HepG2 (cell line): Measurements from ENCODE around the gene ANAPC5. TPM values are rescaled to one million over a fixed set of nuclear protein-coding genes. Genes with fewer than 3 reads are reported as not detected.

ENCODE experiments used
- AHDC1 ChIP-seq: sonication (generic); formaldehyde crosslinking; IDR thresholded peaks from 2 replicates; pipeline ENCODE4 v1.5.1; 2020; ENCODE audit warnings: mild to moderate bottlenecking, missing genetic modification reagents, borderline replicate concordance
- AKNA ChIP-seq: sonication (generic); formaldehyde crosslinking; IDR thresholded peaks from 2 replicates; pipeline ENCODE4 v1.4.0; 2020; ENCODE audit warnings: missing genetic modification reagents, borderline replicate concordance
- ARID2 ChIP-seq: sonication (generic); formaldehyde crosslinking; IDR thresholded peaks from 2 replicates; pipeline ENCODE4 v1.8.1; 2022; ENCODE audit warnings: mild to moderate bottlenecking, missing genetic modification reagents, borderline replicate concordance
- ARNTL ChIP-seq: sonication (generic); formaldehyde crosslinking; IDR thresholded peaks from 2 replicates; pipeline ENCODE4 v1.4.0; 2020; ENCODE audit warnings: mild to moderate bottlenecking, missing genetic modification reagents
- GFI1 ChIP-seq: sonication (generic); formaldehyde crosslinking; IDR thresholded peaks from 2 replicates; pipeline ENCODE4 v1.5.0; 2020; ENCODE audit warnings: missing genetic modification reagents, mild to moderate bottlenecking, borderline replicate concordance
- HOMEZ ChIP-seq: IDR thresholded peaks from 2 replicates; pipeline ENCODE4 v1.6.1; 2016; ENCODE audit warnings: low read depth
- MTA3 ChIP-seq: sonication (generic); formaldehyde crosslinking; IDR thresholded peaks from 2 replicates; pipeline ENCODE4 v1.4.0; 2020; ENCODE audit warnings: missing genetic modification reagents
- NRL ChIP-seq: sonication (generic); formaldehyde crosslinking; IDR thresholded peaks from 2 replicates; pipeline ENCODE4 v1.5.0; 2020; ENCODE audit warnings: missing genetic modification reagents, mild to moderate bottlenecking, moderate library complexity, borderline replicate concordance
- SNRNP70 ChIP-seq: fragments of 200-400 bp; formaldehyde crosslinking; IDR thresholded peaks from 2 replicates; pipeline ENCODE4 v1.6.1; 2017; ENCODE audit warnings: mild to moderate bottlenecking, low read depth, low read length, moderate library complexity
- TBP ChIP-seq: sonication (generic); formaldehyde crosslinking; IDR thresholded peaks from 2 replicates; pipeline ENCODE4 v1.5.0; 2020; ENCODE audit warnings: missing genetic modification reagents
- ZBTB2 ChIP-seq: sonication (generic); formaldehyde crosslinking; IDR thresholded peaks from 2 replicates; pipeline ENCODE4 v1.8.0; 2022; ENCODE audit warnings: low read depth, missing genetic modification reagents
- ZFYVE20 ChIP-seq: sonication (generic); formaldehyde crosslinking; IDR thresholded peaks from 2 replicates; pipeline ENCODE4 v1.8.0; 2023; ENCODE audit warnings: low read depth, mild to moderate bottlenecking, moderate library complexity, missing genetic modification reagents, borderline replicate concordance
- ZNF205 ChIP-seq: IDR thresholded peaks from 2 replicates; pipeline ENCODE4 v1.6.1; 2018; ENCODE audit warnings: missing biosample characterization, missing genetic modification reagents
- ZNF317 ChIP-seq: sonication (generic); formaldehyde crosslinking; IDR thresholded peaks from 2 replicates; pipeline ENCODE4 v1.5.0; 2020; ENCODE audit warnings: mild to moderate bottlenecking, missing genetic modification reagents
- polyA plus RNA-seq, 8 experiments: library from polyadenylated mRNA; depleted of rRNA in 3 of 8; stranded (reverse) in 7 of 8; unstranded in 1 of 8; fragments of >200 nt; fragmentation: Illumina TruSeq in 4 of 8; extraction: Trizol in 4 of 8; gene quantifications; 2 replicates each; pipeline versions ENCODE4 v1.2.1 to v1.2.3, GENCODE V29; 2011 to 2016; ENCODE audit warnings: low read depth in 4 of 8, missing spikeins in 1 of 8, mixed read lengths in 1 of 8; ENCODE audit not compliant: insufficient read depth in 1 of 8
- total RNA-seq, 5 experiments: library from RNA; depleted of rRNA; stranded (reverse); fragments of >200 nt; fragmentation: Illumina TruSeq; extraction: Trizol; gene quantifications; 2 replicates each; pipeline ENCODE4 v1.2.3, GENCODE V29; 2016; ENCODE audit warnings: low read depth in 1 of 5

Gene ANAPC5
- total and polyA plus RNA-seq, 2 of the 13 experiments (the other 11 are each of a cell fraction or from before 2014, with no cell fraction given), result 146 to 161 TPM

- TF ChIP-seq AKNA (no peak), SNRNP70 (no peak), HOMEZ (peak; percentile 78; the same call in 1 of the 2 replicates), ARID2 (CRISPR knock-in tag) (no peak), ZFYVE20 (CRISPR knock-in tag) (0 out of 2 replicates have a peak, but pooled peaks have one; percentile 18), NRL (CRISPR knock-in tag) (peak; percentile 81), ZBTB2 (CRISPR knock-in tag) (peak; percentile 66; the same call in 1 of the 2 replicates), AHDC1 (CRISPR knock-in tag) (no peak), MTA3 (CRISPR knock-in tag) (no peak), ZNF205 (CRISPR knock-in tag) (0 out of 2 replicates have a peak, but pooled peaks have one; percentile 58), ARNTL (CRISPR knock-in tag) (peak; percentile 74; the same call in 1 of the 2 replicates), TBP (CRISPR knock-in tag) (no peak), ZNF317 (0 out of 2 replicates have a peak, but pooled peaks have one; percentile 19), GFI1 (CRISPR knock-in tag) (peak; percentile 69)
Observed at GRCh38 chr12:121351820-121352681, at the start of gene ANAPC5 (continued).
